Measurements from ENCODE around the gene IDH3B.

IDH3B gene

GRCh38 chr20:2655331-2656116, 8.5 kb downstream of the IDH3B start:
- H3K27ac ChIP-seq = 0 out of 2 replicates have a peak overlapping the region, but pooled peaks have one; percentile 94
- TF ChIP-seq, protein P1, sequence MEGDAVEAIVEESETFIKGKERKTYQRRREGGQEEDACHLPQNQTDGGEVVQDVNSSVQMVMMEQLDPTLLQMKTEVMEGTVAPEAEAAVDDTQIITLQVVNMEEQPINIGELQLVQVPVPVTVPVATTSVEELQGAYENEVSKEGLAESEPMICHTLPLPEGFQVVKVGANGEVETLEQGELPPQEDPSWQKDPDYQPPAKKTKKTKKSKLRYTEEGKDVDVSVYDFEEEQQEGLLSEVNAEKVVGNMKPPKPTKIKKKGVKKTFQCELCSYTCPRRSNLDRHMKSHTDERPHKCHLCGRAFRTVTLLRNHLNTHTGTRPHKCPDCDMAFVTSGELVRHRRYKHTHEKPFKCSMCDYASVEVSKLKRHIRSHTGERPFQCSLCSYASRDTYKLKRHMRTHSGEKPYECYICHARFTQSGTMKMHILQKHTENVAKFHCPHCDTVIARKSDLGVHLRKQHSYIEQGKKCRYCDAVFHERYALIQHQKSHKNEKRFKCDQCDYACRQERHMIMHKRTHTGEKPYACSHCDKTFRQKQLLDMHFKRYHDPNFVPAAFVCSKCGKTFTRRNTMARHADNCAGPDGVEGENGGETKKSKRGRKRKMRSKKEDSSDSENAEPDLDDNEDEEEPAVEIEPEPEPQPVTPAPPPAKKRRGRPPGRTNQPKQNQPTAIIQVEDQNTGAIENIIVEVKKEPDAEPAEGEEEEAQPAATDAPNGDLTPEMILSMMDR (IDR thresholded peaks at IDR 0.05) = no peak
- no peak for TF ChIP-seq ZFX (IDR thresholded peaks at IDR 0.05; ENCODE audit: borderline replicate concordance)

DNA sequence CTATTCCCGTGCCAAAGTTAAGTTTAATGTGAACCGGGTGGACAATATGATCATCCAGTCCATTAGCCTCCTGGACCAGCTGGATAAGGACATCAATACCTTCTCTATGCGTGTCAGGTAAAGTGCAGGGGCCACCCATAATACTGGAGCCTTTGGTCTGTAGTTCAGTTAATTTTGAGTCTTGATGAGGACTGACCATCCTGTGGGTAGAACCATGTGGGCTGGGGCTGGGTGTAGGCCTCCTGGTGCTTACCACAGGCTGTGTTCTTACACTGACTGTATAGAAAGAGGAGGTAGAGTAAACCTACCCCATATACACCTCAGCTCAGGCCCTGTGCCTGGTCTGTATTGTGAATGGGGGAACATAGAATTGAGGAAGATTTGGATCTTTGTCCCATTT, 9.2 kb downstream of the IDH3B start:
- TF ChIP-seq, protein P1 (IDR thresholded peaks at IDR 0.05) = no peak
- no peak for TF ChIP-seq ZFX (IDR thresholded peaks at IDR 0.05; ENCODE audit: borderline replicate concordance)

DNA sequence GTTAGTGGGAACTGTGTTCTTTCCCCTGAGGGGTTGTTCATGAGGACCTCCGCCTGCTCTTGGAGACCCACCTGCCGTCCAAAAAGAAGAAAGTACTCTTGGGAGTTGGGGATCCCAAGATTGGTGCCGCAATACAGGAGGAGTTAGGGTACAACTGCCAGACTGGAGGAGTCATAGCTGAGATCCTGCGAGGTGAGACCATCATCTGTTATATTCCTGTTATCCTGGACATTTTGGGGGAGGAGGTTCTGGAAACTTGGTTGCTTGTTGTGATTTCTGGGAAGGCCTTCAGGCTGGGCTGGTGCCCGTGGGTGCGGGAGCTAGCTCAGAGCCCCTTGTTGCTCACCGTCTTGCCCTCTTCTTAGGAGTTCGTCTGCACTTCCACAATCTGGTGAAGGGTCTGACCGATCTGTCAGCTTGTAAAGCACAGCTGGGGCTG, 9.6 kb downstream of the IDH3B start:
- TF ChIP-seq ZFX (IDR thresholded peaks at IDR 0.05; ENCODE audit: borderline replicate concordance) = no peak
- TF ChIP-seq, protein P1 (IDR thresholded peaks at IDR 0.05) = no peak
- peak overlapping the region; percentile 94 for H3K27ac ChIP-seq

More for the DNA sequence above, 9.2 kb downstream of the IDH3B start:
- H3K27ac ChIP-seq = peak overlapping the region; percentile 94; the same call in 1 of the 2 replicates

GRCh38 chr20:2653556-2654383, 10.2 kb downstream of the IDH3B start:
- TF ChIP-seq ZFX (IDR thresholded peaks at IDR 0.05; ENCODE audit: borderline replicate concordance) = no peak
- TF ChIP-seq, protein P1 (IDR thresholded peaks at IDR 0.05) = no peak
- H3K27ac ChIP-seq = peak overlapping the region; percentile 94

DNA sequence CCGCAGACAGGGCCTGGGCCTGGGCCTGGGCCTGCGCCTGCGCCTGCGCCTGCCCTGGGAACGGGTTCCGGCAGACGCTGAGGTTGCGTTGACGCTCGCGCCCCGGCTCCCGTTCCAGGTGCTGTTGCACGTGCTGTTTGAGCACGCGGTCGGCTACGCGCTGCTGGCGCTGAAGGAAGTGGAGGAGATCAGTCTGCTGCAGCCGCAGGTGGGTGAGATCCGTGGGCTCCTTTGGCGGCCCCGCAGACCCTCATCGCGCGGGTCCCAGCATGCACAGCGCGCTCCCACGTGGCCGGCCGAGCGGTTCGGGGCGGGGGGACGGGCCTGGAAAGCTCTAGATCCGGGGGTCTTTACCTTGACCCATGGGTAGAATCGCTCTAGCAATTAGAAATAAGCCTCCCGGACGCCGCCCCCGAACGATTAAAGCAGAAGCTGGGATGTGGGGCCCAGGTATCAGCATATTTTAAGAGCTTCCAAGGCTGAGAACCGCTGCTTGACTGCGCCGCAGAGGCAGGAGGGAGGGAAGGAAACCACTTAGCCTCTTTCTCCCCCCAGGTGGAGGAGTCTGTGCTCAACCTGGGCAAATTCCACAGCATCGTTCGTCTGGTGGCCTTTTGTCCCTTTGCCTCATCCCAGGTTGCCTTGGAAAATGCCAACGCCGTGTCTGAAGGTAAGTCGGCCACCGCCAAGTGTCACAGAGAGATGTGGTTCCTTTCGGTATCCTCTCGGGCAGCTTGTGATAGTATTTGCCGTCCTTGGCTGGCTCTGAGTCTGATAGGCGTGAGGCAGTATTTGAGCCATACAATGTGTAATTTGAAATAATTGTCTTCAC, 11.1 kb downstream of the IDH3B start:
- no peak for TF ChIP-seq ZFX (IDR thresholded peaks at IDR 0.05; ENCODE audit: borderline replicate concordance)
- TF ChIP-seq, protein P1 (IDR thresholded peaks at IDR 0.05) = no peak
- H3K27ac ChIP-seq = peak overlapping the region; percentile 94

- H3K27ac ChIP-seq = peak within 1 kb of the TSS; percentile 94
- TF ChIP-seq ZFX (IDR thresholded peaks at IDR 0.05; ENCODE audit: borderline replicate concordance) = no peak
- TF ChIP-seq, protein P1 (IDR thresholded peaks at IDR 0.05) = no peak
Observed at GRCh38 chr20:2651772-2652723, 12.0 kb downstream of the IDH3B start, which contains the start of gene NOP56. TSS of gene NOP56 (plus strand) at chr20:2652632. CDS start at chr20:2652661, 29 bp downstream.
